ENCODE results near the gene ALOX15.

ALOX15 gene

GRCh38 chr17:4588898-4589625, 52.4 kb downstream of the ALOX15 start:
- in situ Hi-C loops (cut with HindIII; ENCODE audit: low sequenced_read_pairs), result no loop called here
- TF ChIP-seq, protein P1, sequence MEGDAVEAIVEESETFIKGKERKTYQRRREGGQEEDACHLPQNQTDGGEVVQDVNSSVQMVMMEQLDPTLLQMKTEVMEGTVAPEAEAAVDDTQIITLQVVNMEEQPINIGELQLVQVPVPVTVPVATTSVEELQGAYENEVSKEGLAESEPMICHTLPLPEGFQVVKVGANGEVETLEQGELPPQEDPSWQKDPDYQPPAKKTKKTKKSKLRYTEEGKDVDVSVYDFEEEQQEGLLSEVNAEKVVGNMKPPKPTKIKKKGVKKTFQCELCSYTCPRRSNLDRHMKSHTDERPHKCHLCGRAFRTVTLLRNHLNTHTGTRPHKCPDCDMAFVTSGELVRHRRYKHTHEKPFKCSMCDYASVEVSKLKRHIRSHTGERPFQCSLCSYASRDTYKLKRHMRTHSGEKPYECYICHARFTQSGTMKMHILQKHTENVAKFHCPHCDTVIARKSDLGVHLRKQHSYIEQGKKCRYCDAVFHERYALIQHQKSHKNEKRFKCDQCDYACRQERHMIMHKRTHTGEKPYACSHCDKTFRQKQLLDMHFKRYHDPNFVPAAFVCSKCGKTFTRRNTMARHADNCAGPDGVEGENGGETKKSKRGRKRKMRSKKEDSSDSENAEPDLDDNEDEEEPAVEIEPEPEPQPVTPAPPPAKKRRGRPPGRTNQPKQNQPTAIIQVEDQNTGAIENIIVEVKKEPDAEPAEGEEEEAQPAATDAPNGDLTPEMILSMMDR (IDR thresholded peaks at IDR 0.05; ENCODE audit: low read depth, low read length, missing control alignments), result no peak
- H3K4me3 ChIP-seq (ENCODE audit: low read depth, low read length), result no peak overlapping the region
- no peak for DNase-seq (ENCODE audit: low read depth)

DNA sequence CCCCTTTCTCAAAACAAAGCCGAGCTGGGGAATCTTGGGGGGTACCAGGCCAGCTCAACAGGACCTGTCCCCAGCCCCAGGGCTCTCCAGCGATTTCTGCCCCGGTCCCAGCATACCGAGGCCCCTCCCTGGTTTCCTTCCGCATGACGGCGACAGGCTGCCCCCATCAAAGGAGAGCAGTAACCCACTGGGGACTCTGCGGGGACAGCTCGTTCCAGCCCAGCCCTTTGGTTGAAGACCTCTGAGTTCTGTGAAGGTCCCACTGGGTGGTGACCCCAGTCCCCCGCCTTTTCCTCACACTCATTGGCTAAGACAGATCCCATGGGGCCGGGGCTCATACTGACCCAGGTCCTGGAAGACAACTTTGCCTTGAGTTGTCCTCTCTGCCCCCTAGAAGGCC, 53.1 kb downstream of the ALOX15 start:
- in situ Hi-C loops (cut with HindIII; ENCODE audit: low sequenced_read_pairs), result no loop called here
- TF ChIP-seq, protein P1 (IDR thresholded peaks at IDR 0.05; ENCODE audit: low read depth, low read length, missing control alignments), result no peak
- H3K4me3 ChIP-seq (ENCODE audit: low read depth, low read length), result no peak overlapping the region
- DNase-seq (ENCODE audit: low read depth), result no peak

- TF ChIP-seq, protein P1 (IDR thresholded peaks at IDR 0.05; ENCODE audit: low read depth, low read length, missing control alignments), result no peak
- H3K4me3 ChIP-seq (ENCODE audit: low read depth, low read length), result no peak overlapping the region
- DNase-seq (ENCODE audit: low read depth), result no peak
- in situ Hi-C loops (cut with HindIII; ENCODE audit: low sequenced_read_pairs), result no loop called here
Measured at GRCh38 chr17:4587803-4588202, 53.7 kb downstream of the ALOX15 start.

GRCh38 chr17:4587195-4587594, 54.3 kb downstream of the ALOX15 start:
- H3K4me3 ChIP-seq (ENCODE audit: low read depth, low read length), result no peak overlapping the region
- DNase-seq (ENCODE audit: low read depth), result no peak
- TF ChIP-seq, protein P1 (IDR thresholded peaks at IDR 0.05; ENCODE audit: low read depth, low read length, missing control alignments), result no peak
- in situ Hi-C loops (cut with HindIII; ENCODE audit: low sequenced_read_pairs), result no loop called here

- no peak overlapping the region for H3K4me3 ChIP-seq (ENCODE audit: low read depth, low read length)
- no peak for DNase-seq (ENCODE audit: low read depth)
- TF ChIP-seq, protein P1 (IDR thresholded peaks at IDR 0.05; ENCODE audit: low read depth, low read length, missing control alignments), result no peak
- in situ Hi-C loops (cut with HindIII; ENCODE audit: low sequenced_read_pairs), result no loop called here
Measured at GRCh38 chr17:4586043-4586442, 55.4 kb downstream of the ALOX15 start.

- in situ Hi-C loops (cut with HindIII; ENCODE audit: low sequenced_read_pairs), result no loop called here
- TF ChIP-seq, protein P1 (IDR thresholded peaks at IDR 0.05; ENCODE audit: low read depth, low read length, missing control alignments), result no peak
- no peak overlapping the region for H3K4me3 ChIP-seq (ENCODE audit: low read depth, low read length)
- DNase-seq (ENCODE audit: low read depth), result no peak
Measured at GRCh38 chr17:4585638-4585994, 55.9 kb downstream of the ALOX15 start.

All from astrocyte of the cerebellum (primary cell).